WI38 (cell line): ENCODE measurements around the gene ERICH3.

Experiments
- H3K4me3 ChIP-seq: 2 replicates; pipeline ENCODE4 v1.5.1; 2011; ENCODE audit warnings: low read depth, mild to moderate bottlenecking, control low read depth, low read length
- TF ChIP-seq, protein P1 (sequence below): IDR thresholded peaks from 2 replicates; pipeline ENCODE4 v1.5.1; 2012; ENCODE audit warnings: low read depth, mild to moderate bottlenecking, control low read depth, low read length

Gene ERICH3

DNA sequence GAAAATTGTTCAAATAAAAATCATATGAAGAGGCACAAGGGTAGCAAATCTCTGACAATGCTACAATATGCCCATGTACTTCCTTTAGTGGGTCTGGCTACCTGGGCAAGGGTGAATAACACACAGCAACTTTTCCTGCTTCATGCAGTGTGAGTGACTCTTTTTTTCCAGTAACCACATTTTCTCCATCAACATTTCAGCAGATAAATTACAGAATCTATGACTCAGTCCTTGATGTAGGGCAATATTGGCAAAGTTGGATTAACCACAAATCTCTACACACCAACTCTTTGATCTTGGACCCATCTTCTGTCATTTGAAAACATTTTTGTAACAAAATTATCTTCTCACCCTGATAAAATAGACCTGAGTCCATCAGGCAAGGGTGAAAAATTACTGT is 31.7 kb downstream of the ERICH3 start:
- TF ChIP-seq, protein P1, sequence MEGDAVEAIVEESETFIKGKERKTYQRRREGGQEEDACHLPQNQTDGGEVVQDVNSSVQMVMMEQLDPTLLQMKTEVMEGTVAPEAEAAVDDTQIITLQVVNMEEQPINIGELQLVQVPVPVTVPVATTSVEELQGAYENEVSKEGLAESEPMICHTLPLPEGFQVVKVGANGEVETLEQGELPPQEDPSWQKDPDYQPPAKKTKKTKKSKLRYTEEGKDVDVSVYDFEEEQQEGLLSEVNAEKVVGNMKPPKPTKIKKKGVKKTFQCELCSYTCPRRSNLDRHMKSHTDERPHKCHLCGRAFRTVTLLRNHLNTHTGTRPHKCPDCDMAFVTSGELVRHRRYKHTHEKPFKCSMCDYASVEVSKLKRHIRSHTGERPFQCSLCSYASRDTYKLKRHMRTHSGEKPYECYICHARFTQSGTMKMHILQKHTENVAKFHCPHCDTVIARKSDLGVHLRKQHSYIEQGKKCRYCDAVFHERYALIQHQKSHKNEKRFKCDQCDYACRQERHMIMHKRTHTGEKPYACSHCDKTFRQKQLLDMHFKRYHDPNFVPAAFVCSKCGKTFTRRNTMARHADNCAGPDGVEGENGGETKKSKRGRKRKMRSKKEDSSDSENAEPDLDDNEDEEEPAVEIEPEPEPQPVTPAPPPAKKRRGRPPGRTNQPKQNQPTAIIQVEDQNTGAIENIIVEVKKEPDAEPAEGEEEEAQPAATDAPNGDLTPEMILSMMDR, result no peak
- no peak overlapping the region for H3K4me3 ChIP-seq

DNA sequence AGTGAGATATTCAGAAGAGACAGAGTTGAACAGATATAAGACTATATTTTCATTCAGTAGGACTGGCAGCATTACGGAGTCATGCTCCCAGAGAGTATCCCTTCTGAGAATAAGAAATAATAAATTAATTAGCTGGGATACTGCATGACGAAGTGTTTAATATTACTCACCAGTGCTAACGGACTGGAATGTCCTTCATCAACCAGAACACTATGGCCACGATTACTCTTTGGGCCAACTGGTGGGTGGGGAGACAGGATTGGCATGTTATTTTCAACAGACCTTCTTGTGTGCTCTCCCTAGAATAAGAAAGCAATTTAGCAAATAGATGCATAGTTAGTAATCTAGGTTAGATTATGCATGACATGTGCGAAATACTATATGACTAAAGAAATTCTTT is 32.4 kb downstream of the ERICH3 start:
- H3K4me3 ChIP-seq, result no peak overlapping the region
- TF ChIP-seq, protein P1, result no peak

DNA sequence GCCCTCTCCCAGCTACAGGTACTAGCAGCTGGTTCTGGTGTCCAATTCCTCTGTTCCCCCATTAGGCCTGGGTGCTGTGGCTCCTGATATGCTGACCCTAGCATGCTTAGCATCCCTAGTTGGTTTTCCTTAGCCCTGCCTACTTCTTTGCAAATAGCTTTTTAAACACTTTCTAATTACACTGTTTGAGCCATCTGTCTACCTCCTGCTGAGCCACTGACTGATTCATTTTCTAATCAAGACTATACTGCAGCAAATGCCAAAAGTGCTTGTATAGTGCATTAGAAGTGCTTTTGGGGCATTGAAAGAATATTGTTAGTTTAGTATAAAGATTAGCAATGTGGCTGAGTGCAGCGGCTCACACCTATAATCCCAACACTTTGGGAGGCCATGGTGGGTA is 36.3 kb downstream of the ERICH3 start:
- TF ChIP-seq, protein P1, result no peak

DNA sequence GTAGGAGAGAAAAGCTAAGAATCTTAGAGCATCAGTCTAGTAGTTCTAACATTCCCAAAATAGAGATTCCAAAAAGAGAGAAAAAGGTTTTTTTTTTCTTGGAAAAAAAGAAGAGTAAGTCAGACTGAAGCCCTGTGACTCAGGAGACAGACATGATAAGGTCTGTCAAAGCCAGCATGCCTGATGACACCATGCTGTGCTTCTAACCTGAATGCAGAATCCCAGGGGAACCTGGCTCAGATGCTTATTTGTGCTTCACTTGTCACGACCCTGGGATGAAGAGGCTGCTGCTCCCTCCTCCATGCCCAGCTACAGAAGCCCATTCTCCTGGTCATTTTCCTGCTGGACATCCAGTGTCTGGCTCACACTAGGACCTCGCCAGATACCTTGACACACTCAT is 44.3 kb downstream of the ERICH3 start:
- H3K4me3 ChIP-seq, result no peak overlapping the region
- TF ChIP-seq, protein P1, result no peak

More for the DNA sequence above, 36.3 kb downstream of the ERICH3 start:
- H3K4me3 ChIP-seq, result no peak overlapping the region

DNA sequence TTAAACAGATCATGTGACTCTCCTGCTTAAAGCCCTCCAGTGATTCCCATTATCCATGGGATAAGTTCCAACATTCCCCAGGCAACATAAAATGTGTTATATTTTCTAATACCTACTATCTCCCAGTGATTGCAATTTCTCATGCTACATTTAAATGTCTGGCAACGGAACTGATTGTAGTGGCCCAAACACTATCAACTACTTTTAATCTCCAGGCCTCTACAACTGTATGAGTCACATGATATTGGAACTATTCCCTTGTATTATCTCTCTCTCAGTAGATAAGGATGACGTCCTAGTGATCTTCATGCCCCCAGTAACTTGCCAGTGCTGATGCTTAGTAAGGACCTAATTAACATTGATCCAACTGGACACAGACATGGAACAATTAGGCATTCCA is 49.9 kb downstream of the ERICH3 start:
- H3K4me3 ChIP-seq, result no peak overlapping the region
- TF ChIP-seq, protein P1, result no peak

DNA sequence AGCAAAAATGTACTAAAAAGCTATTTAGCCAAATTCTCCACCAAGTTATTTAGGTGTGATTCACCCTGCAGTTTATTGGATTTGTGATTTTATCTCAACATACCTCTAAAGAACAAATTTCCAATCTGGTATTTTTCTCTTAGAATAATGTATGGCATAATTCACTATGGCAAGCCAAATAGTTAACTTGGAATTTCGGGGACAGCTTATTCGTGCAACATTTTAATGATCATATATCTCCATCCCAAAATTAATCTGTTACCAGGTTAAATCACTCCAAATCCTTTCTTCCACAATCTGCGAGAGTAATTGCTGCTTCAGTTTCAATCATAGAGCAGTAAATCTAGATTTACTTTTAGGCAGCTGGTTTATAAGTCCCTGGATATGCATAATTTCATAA is 53.4 kb downstream of the ERICH3 start:
- H3K4me3 ChIP-seq, result no peak overlapping the region
- TF ChIP-seq, protein P1, result no peak

DNA sequence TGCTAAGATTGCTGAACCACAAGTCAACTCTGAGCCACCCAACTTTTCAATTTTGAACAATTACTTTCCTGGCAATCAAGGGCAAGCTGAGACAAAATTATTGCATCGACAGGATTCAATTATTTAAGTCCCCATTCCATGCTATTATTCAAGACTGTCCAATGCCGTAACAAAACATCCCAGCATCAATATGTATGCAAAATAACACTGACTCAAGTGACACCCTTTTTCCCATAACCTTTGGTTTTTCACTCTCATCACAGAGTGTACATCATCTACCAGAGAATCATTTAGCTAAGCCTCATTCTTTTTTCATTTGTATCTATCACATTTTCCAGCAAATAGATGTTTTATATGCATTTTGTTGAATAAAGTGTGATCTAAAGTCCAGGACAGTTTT is 54.6 kb downstream of the ERICH3 start:
- no peak overlapping the region for H3K4me3 ChIP-seq
- TF ChIP-seq, protein P1, result no peak
